NCI-H774 (cell line): ENCODE measurements around the gene HDAC11.

ENCODE experiments used
- DNase-seq: peaks from one replicate; lab custom pipeline; 2025; lab: John Stamatoyannopoulos, UW

HDAC11 gene

DNA sequence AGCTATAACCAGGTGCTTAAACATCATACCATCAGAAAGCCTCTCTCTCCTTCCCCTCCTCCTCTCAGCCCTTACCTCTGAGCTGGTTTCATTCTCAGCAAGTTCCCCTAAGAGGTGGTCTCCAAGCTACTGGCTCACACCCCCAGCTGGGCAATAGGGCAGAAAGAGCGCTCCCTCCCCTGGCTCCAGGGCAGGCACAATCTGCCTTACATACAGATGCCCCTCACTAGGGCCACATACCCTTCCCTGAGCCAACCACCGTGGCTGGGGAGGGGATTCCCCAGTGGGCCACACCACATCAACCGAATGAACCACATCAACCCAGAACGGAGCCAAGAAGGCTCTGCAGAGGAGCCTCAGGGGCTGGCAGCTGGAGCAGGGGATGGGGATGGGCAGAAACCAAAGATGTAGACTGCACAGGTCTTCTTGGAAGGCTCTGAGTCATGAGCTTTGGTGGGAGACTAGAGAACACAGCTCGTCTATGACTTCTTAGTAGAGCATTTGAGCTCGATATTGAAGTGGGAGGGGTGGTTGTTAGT lies 64.3 kb downstream of the HDAC11 start:
- DNase-seq, result no peak

DNA sequence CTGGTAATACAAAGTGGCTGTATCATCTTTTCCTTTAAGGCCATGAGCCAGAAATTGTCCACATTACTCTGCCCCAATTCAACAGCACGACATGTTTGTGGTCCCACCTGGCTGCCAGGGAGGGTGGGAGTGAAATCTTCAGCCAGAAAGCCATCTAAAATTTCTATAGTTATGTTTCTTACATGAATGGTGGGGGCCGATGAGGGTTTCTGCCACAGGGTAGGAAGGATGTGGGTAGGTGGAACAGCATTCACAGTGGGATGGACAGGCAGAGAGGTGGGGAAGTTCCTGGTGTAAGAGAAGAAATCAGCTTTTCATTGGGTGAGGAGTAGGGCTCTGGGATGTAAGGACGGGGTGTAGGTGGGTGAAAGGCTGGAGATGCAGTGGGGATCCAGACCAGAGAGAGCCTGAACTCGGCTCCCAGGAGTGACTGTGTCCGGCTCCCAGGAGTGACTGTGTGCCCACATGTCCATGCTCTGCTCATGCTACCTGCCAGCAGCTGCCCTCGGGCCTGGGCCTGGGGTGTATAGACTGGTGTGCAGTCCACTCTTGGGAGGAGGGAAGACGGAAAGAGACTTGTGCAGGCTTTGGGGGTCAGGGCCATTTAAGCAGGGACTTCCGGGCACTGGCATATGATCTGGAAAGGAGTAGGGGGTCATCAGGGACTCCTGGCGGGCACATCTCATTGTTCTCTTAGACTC lies 65.0 kb downstream of the HDAC11 start:
- DNase-seq, result no peak

DNA sequence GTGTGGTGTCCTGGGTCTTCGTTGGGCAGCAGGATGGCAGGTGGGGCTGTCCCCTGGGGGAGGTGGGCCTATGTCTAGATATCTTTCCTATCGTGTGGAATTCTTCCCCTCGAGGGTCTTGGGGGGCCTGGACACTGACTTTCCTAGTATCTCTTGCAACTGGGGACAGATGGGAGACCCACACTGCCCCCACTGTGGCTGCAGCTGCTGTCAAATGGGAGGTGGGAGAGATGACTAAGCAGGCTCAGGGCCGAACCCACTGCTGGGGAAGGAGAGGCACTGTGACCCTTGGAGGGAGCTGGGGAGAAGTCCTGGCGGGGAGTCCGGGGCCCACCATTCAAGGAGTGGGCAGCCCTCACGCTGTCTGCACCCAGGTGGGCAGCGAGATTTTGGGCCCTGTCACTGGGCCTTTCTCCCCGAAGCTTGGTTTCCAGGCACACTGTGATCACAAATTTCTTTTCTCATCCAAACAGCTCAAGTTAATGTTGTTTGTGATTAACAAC lies 65.9 kb downstream of the HDAC11 start:
- no peak for DNase-seq

DNA sequence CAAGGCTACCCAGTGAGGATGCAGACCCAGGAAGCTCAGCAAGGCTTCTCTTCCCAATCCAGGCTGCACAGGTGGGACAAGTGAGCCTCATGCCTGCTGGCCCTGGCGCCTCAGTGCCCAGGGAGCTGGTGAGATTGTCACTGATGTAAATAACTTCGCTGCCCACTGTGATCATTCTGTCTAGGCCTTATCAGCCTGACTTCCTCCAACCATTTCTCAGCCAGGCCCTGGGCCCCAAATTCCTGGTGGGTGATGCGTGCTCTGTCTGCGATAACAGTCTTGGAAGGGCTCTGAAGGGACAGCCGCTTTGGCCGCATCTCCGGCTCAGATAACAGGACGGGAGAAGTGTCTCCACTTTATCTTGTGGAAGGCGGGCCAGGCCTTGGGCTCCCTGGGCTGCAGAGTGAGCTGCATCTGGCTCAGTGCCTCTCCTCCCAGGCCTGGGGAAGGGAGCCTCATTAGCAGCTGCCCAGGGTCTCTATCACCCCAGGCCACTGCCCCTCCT lies 66.6 kb downstream of the HDAC11 start:
- no peak for DNase-seq

DNA sequence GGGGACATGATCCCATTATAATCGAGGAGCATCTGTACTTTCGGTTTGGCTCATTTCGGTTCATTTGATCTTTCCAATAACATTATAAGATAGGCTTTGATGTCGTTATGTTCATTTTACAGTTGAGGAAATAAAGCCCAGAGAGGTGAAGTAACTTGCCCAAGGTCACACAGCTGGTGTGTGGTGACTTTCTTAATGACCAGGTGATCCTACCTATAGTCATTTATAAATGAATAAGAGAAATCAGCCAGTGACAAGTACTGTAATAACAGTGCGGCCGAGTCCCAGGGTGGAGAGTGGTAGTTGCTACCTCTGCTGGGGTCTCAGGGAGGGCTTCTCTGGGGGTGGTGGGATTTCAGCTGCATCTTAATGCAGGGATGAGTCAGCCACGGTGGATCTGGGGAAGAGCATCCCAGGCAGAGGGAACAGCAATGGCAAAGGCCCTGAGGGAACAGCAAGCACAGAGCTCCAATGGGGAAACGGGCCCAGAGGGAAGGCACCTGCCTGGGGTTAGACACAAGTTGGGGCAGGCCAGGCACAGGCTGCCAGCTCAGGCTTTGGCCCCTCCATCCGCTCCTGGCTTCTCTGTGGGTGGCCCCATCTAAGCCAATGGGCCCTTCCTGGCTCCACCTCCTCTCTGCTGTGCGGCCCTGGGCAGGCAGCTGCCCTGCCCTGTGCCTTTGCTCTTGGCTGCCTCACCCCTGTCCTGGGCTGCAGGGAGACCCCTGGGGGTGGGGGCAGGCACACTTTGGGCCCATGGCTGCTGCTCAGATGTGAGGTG lies 67.7 kb downstream of the HDAC11 start:
- DNase-seq, result no peak

DNA sequence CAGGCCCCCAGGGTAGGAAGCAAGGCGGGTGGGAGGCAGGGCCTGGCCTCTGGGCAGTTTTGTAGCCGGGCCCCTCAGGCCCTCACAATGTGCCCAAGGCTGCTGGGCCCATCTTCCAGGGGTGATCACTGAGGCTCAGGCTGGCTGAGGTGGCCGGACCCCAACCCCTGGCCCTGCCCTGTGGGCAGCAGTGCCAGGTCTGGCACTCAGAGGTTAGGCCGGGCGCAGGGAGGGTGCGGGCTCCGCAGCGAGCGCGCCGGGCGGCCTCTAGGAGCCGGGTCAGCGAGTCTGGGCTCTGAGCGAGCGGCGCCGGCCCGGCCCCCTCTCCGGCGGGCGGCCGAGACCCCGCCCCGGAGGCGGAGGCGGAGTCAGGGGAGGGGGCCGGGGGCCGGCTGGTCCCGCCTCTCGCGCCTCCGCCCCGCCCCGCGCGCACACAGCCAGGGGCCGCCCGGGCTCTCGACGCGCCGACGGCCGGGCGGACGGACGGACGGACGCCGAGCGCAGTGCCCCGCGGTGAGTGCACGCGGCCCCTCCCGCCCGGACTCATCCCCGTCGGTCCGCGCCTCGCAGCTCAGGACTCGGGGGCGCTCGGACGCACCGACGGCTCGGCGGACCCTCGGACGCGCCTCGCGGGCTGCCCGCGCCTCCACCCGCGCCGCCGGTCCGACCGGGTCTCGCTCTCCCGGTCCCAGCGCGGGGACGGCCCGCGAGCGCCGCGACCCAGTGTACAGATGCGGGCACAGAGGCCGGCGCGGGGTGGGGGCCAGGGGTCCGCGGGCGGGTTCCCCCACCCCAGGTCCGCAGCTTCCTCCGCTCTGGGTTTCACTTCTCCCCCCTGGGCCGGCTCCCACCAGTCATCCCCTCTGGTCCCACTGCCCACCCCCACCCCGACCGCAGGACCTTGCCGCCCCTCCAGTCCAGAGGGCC lies 68.9 kb downstream of the HDAC11 start, which contains the start of gene FBLN2:
Gene FBLN2, plus strand, starts transcription at position 430 of the 927 bp plus-strand sequence. CDS start 21,231 bp downstream, outside the sequence.
- no peak for DNase-seq

GRCh38 chr3:13549623-13550422 lies 69.7 kb downstream of the HDAC11 start:
- no peak for DNase-seq

GRCh38 chr3:13550423-13550690 lies 70.3 kb downstream of the HDAC11 start:
- no peak for DNase-seq

DNA sequence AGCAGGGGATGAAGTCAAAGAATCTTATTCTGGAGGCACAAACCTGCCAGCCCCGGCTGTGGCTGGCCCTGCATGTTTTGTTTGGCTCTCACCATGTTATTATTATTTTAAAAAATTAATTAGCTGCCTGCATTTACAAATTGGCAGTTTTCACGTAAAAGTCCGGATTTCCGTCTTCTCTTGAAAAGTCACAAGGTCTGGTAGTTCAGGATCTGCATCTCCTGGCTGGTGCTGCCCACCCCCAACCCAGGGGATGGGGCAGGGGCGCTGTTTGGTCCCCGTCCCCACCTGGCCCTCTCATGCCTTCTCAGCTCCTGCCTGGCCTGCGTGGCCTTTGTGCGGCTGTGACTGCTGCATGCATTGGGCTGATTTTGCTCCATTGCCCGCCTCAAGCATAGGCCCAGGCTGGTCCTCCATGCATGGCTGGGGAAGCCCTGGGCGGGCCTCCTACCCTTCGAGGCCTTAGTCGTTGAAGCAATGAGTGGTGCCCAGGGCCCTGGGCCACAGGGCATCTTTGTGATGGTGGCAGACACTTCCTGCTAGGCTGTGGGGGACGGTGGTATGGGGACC lies 70.8 kb downstream of the HDAC11 start:
- no peak for DNase-seq

- no peak for DNase-seq
These were observed 72.9 kb downstream of the HDAC11 start for GRCh38 chr3:13552857-13553652.

GRCh38 chr3:13553686-13554085 lies 73.6 kb downstream of the HDAC11 start:
- no peak for DNase-seq

GRCh38 chr3:13555753-13556152 lies 75.6 kb downstream of the HDAC11 start:
- no peak for DNase-seq
